AG04450 (cell line): Measurements from ENCODE around the gene MUTYH. TPM values are rescaled to one million over a fixed set of nuclear protein-coding genes. Genes with fewer than 3 reads are reported as not detected.
"Not testable (repeated sequence)": the region's sequence is repeated elsewhere in the genome, so short reads cannot be mapped to it uniquely, and the experiment has no call there.

ENCODE experiments used
- CTCF ChIA-PET: fragments of 300-600, 350-600 bp; formaldehyde crosslinking; extraction: SDS; loops from one replicate; lab custom pipeline; 2022; ENCODE audit warnings: antibody characterized with exemption, inconsistent platforms; lab: Charles Lee
- POLR2A ChIA-PET: fragments of 350-600 bp; formaldehyde crosslinking; extraction: SDS; loops from one replicate; lab custom pipeline; 2021; ENCODE audit warnings: antibody characterized with exemption, inconsistent platforms; lab: Yijun Ruan, JAX
- DNase-seq: peaks from one replicate; pipeline ENCODE4 v3.0.0-alpha.2; 2011; ENCODE audit warnings: low read depth, low spot score
- H3K27ac ChIP-seq: one replicate; pipeline ENCODE4 v1.5.1; 2012; ENCODE audit warnings: low read depth, low read length, control low read depth
- H3K27me3 ChIP-seq: one replicate; pipeline ENCODE4 v1.6.0; 2012; ENCODE audit warnings: low read length; ENCODE audit not compliant: control insufficient read depth, insufficient read depth
- H3K4me3 ChIP-seq: 2 replicates; pipeline ENCODE4 v1.5.1; 2011; ENCODE audit warnings: mild to moderate bottlenecking, low read depth, low read length, control low read depth
- H3K9me3 ChIP-seq: 2 replicates; pipeline ENCODE4 v1.5.1; 2012; ENCODE audit warnings: low read length; ENCODE audit not compliant: control insufficient read depth, insufficient read depth
- CTCF ChIP-seq: IDR thresholded peaks from 2 replicates; pipeline ENCODE4 v1.5.1; 2011; ENCODE audit warnings: low read depth, low read length, control low read depth, inconsistent platforms
- polyA minus RNA-seq: library from RNA; depleted of rRNA, polyadenylated mRNA; stranded (reverse); fragments of >200 nt; gene quantifications from 2 replicates; pipeline ENCODE4 v1.2.3, GENCODE V29; 2011; rRNA and poly(A)+ RNA removed
- polyA plus RNA-seq: library from polyadenylated mRNA; depleted of rRNA; stranded (reverse); fragments of >200 nt; gene quantifications from 2 replicates; pipeline ENCODE4 v1.2.3, GENCODE V29; 2011; rRNA removed

MUTYH gene
- polyA plus RNA-seq (5.8 and 6.2 TPM in 2 replicates), polyA minus RNA-seq (8.1 and 9.9 TPM in 2 replicates)

- ChIA-PET CTCF (interaction anchor here (0.6 to 5.3 kb wide), 11 partner anchors 13 to 609 kb away, joined by 3 to 37 read pairs (median 6); partner anchors contain the start of genes CCDC163, HPDL, MMACHC and RNU5D-1), POLR2A (interaction anchor here (0.5 to 2.5 kb wide), 23 partner anchors 8 to 563 kb away, joined by 3 to 32 read pairs (median 4); partner anchors contain the start of genes EIF2B3, HECTD3, HPDL and MMACHC)
- Histone ChIP-seq H3K9me3 (no peaks in the 10 kb centered on the region; the same call in 1 of the 2 replicates), H3K27ac (peak within 1 kb of the TSS; percentile 94), H3K4me3 (peak within 1 kb of the TSS; percentile 73), H3K27me3 (no peaks in the 10 kb centered on the region)
- DNase-seq: peak; percentile 70
- TF ChIP-seq CTCF: peak; percentile 11; the same call in 1 of the 2 replicates
These were observed at the start of gene MUTYH, which contains the start of gene TOE1 for GRCh38 chr1:45339789-45340558. TSS of gene MUTYH (minus strand) at chr1:45340440. CDS start at chr1:45334505, 5,935 bp downstream. TSS of gene TOE1 (plus strand) at chr1:45340170. CDS start at chr1:45340253, 83 bp downstream.

GRCh38 chr1:45386219-45386618 is 46.0 kb upstream of the MUTYH start:
- Histone ChIP-seq H3K27ac (no peak overlapping the region), H3K9me3 (no peaks in the 10 kb centered on the region), H3K27me3 (peaks cover 5% of the 10 kb centered on the region), H3K4me3 (no peak overlapping the region)
- no peak for TF ChIP-seq CTCF
- DNase-seq: no peak
- ChIA-PET CTCF (no interaction called here), POLR2A (no interaction called here)

- TF ChIP-seq CTCF: no peak
- H3K27ac ChIP-seq: no peak overlapping the region
- no peak overlapping the region for H3K4me3 ChIP-seq
- ChIA-PET CTCF (no interaction called here), POLR2A (no interaction called here)
- H3K27me3 ChIP-seq: peaks cover 5% of the 10 kb centered on the region
- H3K9me3 ChIP-seq: no peaks in the 10 kb centered on the region
- no peak for DNase-seq
These were observed 45.1 kb upstream of the MUTYH start for GRCh38 chr1:45385302-45385701.

GRCh38 chr1:45384213-45384612 is 44.0 kb upstream of the MUTYH start:
- H3K4me3 ChIP-seq, DNase-seq, POLR2A ChIA-PET, H3K27ac ChIP-seq, H3K27me3 ChIP-seq, H3K9me3 ChIP-seq: not testable (repeated sequence)
- CTCF ChIA-PET: interaction anchor here (0.6 to 1.0 kb wide), 2 partner anchors 26 to 61 kb away, joined by 3 read pairs; no protein-coding TSS in a partner anchor

- POLR2A ChIA-PET: no interaction called here
- Histone ChIP-seq H3K27ac (no peak overlapping the region), H3K4me3 (no peak overlapping the region), H3K27me3 (peaks cover 5% of the 10 kb centered on the region), H3K9me3 (no peaks in the 10 kb centered on the region)
- no peak for TF ChIP-seq CTCF
- no peak for DNase-seq
- CTCF ChIA-PET: no interaction called here
These were observed 43.0 kb upstream of the MUTYH start for GRCh38 chr1:45383191-45383590.
